Skin of body (tissue), 2 donors: ENCODE measurements around the gene TTC31. TPM values are rescaled to one million over a fixed set of nuclear protein-coding genes. Genes with fewer than 3 reads are reported as not detected.
"Not testable (repeated sequence)": the region's sequence is repeated elsewhere in the genome, so short reads cannot be mapped to it uniquely, and the experiment has no call there.

Experiments
- DNase-seq: peaks from one replicate; lab custom pipeline; 2025; lab: John Stamatoyannopoulos, UW
- total RNA-seq: library from RNA; depleted of rRNA; stranded (reverse); fragments of >200 nt; gene quantifications from one replicate; pipeline ENCODE4 v1.2.3, GENCODE V29; 2014

Gene TTC31
- total RNA-seq, 1 donor from 2014 or later: 10.5 TPM

- DNase-seq: no peak
These were observed 25.7 kb upstream of the TTC31 start for GRCh38 chr2:74457129-74457548.

- no peak for DNase-seq
These were observed 25.2 kb upstream of the TTC31 start for GRCh38 chr2:74457549-74458131.

- DNase-seq: peak; percentile 100
These were observed 24.5 kb upstream of the TTC31 start, which contains the start of gene WBP1 for GRCh38 chr2:74458132-74458937. WBP1 (plus strand) TSS chr2:74458438; CDS start chr2:74458603, 165 bp downstream.

GRCh38 chr2:74458938-74459363 lies 23.9 kb upstream of the TTC31 start:
- no peak for DNase-seq

- not testable (repeated sequence) for DNase-seq
These were observed 23.3 kb upstream of the TTC31 start for GRCh38 chr2:74459503-74460118.

- DNase-seq: not testable (repeated sequence)
These were observed 22.7 kb upstream of the TTC31 start for GRCh38 chr2:74460187-74460586.

- DNase-seq: no peak
These were observed 21.5 kb upstream of the TTC31 start for GRCh38 chr2:74461187-74462053.

- DNase-seq: no peak
These were observed 20.7 kb upstream of the TTC31 start for GRCh38 chr2:74462054-74462785.

GRCh38 chr2:74462786-74463105 lies 20.1 kb upstream of the TTC31 start:
- no peak for DNase-seq

- no peak for DNase-seq
These were observed 18.5 kb upstream of the TTC31 start for GRCh38 chr2:74464406-74464805.

GRCh38 chr2:74470742-74471141 lies 12.1 kb upstream of the TTC31 start:
- not testable (repeated sequence) for DNase-seq

- DNase-seq: no peak
These were observed 11.4 kb upstream of the TTC31 start for GRCh38 chr2:74471332-74472065.

GRCh38 chr2:74472086-74472944 lies 10.6 kb upstream of the TTC31 start, which contains the start of gene MRPL53:
MRPL53 (minus strand) TSS chr2:74472680; CDS start chr2:74472660, 20 bp downstream.
- DNase-seq: peak; percentile 90

GRCh38 chr2:74472945-74473258 lies 10.0 kb upstream of the TTC31 start:
- DNase-seq: peak; percentile 48

GRCh38 chr2:74474481-74474880 lies 8.4 kb upstream of the TTC31 start:
- no peak for DNase-seq

- no peak for DNase-seq
These were observed 8.0 kb upstream of the TTC31 start for GRCh38 chr2:74474899-74475298.

- no peak for DNase-seq
These were observed 1.4 kb upstream of the TTC31 start for GRCh38 chr2:74481431-74481830.

- no peak for DNase-seq
These were observed 700 bp upstream of the TTC31 start for GRCh38 chr2:74481961-74482800.
